GM21786 (cell line): ENCODE data around the gene CALML4.
"Not testable (repeated sequence)": the region's sequence is repeated elsewhere in the genome, so short reads cannot be mapped to it uniquely, and the experiment has no call there.

ENCODE experiments used
- ATAC-seq: cut with Tn5 transposase; IDR thresholded peaks from one replicate; pipeline ENCODE4 v1.9.1; 2021; ENCODE audit not compliant: unreplicated experiment

The CALML4 gene

DNA sequence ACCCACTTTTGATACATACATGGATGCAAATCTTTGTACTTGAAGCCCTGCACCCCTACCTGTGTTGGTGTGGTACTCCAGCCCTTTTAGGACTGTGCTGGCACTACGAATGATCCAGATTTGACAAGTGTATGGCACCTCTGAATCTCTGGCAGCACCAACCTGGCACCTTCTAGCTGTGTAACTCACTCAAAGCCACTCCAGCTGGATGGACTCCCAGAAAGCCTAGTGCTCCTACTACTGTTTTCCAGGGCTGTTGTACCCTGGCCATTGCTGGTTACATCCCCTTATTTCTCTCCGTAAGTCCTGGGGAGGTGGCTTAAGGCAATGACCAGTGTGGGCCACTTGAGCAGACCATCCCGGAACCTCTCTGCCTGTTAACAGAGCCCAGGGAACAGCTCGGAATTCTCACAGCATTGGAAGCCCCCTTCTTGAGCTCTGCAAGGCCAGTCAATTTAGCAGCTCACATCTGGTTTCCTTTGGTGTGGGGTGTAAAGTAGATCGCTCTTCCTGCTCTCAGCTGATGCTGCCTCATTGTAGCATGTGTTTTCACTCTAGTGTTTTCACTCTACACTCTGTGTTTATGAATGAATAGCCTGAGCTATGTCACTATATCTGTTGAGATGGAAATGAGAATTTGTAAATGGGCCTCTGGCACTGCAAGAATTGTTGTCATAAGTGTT lies 12.2 kb downstream of the CALML4 start:
- ATAC-seq = no peak

DNA sequence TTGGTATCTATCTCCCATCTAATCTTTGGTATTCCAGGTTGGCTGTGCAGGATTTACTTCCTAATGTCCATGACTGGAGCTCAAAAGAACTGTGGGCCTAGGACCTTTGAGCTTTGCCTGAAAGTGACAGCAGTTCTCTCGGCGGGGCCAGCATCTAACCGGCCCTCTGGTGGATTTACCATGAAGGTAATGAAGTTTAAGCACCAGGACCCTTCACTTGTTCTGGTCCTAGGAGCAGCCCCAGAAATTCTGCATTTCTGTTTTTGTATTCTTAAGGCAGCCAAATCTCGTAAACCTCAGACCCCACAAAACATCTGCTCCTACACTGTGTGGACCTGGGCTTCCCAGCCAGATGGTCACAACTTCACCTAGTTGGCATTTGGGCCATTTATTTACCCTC lies 13.0 kb downstream of the CALML4 start:
- ATAC-seq = no peak

DNA sequence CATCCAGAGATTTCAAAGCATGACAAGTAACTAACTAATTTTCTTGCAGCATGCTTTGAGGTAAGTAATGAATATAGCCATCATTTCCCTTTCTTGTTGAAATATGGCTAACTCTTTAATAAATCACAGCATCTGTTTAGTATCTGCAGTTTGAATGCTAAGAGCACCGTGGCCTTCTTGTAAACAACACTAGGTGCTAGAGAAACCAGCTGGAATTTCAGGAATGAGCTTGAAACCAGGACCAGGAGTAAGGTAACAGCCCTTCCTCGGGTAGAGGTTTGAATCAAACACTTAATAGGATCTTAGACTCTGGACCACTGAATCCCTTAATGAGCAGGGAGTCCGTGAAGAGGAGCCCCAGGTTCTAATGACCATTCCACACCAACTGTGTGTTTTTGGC lies 13.6 kb downstream of the CALML4 start:
- ATAC-seq = no peak

DNA sequence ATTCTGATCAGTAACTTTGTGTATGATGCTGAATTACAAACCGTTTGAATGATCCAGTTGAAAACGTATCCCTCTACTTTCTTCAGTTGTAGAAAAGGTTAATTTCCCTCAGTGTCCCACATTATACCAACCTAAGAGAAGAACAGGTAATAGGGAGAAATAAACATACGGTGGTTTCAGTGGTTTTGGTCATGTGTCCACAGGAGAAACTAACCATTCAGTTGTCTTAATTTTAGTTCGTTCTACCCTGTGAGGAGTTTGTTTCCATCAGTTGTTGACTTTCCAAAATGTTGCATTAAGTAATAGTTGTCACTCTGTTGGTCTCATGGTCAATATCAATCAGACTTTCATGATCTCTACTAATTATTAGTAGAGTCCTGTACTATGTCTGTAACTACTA lies 15.1 kb downstream of the CALML4 start:
- ATAC-seq = no peak

DNA sequence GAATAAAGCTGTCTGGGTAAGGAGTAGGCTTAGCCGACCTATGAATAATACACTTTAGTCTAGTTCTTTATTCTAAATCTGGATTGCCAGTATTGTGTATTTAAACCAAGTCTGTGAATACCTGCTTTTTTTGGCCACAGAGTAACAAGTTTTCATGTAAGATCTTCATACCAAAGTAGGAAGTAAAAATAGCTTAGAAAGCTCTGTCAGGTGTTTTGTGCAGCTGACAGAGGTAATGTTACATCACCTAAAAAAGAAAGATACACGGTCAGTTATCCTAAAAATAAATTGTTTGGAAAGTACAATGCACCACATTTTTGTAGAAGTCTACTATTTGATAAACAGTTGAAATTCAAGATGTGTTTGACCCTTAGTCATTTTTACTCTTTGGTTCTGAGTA lies 16.5 kb downstream of the CALML4 start:
- no peak for ATAC-seq

DNA sequence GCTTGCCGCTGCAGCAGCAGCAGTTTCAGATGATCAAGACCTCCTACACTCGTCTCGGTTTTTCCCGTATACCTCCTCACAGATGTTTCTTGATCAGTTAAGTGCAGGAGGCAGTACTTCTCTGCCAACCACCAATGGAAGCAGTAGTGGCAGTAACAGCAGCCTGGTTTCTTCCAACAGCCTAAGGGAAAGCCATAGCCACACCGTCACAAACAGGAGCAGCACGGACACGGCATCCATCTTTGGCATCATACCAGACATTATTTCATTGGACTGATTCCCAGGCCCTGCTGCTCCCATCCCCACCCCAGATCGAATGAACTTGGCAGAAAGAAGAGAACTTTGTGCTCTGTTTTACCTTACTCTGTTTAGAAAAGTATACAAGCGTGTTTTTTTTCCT lies 17.6 kb downstream of the CALML4 start:
- no peak for ATAC-seq

DNA sequence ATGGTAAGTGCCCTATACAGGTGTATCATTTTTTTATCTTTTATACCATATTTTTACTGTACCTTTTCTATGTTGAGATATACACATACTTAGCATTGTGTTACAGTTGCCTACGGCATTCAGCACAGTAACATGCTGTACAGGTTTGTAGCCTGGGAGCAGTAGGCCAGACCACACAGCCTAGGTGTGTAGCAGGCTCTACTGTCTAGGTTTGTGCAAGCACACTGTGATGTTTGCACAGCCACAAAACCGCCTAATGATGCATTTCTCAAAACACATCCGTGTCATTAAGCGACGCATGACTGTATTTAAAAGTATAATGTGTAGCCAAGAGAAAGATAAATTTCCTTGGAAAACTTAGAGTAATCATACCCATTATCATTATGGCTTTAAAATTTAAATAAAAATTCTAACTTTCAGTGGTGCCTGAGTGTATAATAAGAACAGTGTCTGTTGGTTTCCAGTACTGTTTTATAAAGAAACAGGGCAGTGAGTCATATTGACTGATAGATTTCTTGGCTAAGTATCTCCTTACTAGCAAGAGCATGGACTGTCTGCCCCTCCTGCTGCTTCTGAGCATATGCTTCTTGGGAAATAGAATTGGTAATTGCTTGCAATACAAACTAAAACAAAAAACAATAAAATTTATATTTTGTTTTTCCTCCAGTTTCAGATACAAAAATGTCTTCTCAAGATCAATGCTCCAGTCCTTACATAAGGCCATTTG lies 18.3 kb downstream of the CALML4 start:
- no peak for ATAC-seq

DNA sequence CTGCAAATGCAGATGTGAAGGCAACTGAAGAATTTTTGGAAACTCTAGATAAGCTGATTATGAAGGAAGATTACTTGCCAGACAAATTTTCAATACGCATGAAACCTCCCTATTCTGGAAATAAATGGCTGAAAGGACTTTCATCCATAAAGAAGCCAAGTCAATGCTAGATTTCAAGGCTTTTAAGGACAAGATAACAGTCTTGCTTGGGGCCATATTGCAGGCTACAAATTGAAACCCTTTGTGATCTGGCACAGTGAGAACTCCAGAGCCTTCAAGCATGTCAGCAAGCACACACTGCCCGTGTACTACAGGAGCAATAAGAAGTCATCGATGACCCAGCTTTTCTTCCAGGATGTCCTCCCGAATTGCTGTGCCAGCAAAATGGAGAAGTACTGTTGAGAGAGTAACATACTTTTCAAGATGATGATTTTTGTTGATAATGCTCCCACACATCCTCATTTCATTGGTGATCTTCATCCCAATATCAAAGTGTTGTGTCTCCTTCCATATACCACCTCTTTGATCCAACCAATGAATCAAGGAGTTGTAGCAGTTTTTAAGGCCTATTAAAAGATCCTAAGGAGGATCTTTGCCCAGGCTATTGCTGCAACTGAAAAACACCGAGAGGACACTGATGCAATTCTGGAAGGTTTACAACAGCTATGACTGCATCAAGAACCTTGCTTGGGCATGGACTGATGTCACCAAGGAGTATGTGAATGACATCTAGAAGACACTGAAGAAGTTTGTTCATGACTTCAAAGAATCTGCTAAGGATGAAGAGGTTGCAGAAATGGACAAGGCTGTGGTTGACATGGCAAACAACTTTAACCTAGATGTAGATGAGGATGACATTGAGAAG lies 20.3 kb downstream of the CALML4 start:
- ATAC-seq = no peak

DNA sequence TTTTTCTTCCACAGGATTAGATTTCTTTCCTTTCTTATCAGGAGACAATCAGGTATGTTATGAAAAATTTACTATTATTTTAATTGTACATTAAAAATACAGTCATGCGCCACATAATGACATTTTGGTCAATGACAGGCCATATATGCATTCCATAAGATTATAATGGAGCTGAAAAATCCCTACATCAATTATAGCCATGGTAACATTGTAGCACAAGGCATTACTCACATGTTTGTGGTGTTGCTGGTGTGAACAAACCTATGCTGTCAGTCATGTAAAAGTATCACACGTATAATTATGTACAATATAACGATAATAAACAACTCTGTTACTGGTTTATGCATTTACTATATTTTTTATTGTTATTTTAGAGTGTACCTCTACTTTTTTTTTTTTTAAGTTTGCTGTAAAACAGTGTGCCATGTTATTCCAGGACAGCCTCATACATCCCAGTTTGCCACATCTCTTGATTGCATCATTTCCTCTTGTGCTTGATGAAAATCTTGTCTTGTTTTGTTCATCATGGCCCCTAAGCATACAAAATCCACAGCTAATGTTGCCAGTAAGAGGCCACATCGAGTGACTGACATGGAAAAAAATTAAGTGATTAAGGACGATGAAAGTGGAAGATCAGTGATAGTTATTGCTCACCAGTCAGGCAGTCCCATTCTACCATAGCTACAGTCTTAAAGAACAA lies 21.4 kb downstream of the CALML4 start:
- no peak for ATAC-seq

DNA sequence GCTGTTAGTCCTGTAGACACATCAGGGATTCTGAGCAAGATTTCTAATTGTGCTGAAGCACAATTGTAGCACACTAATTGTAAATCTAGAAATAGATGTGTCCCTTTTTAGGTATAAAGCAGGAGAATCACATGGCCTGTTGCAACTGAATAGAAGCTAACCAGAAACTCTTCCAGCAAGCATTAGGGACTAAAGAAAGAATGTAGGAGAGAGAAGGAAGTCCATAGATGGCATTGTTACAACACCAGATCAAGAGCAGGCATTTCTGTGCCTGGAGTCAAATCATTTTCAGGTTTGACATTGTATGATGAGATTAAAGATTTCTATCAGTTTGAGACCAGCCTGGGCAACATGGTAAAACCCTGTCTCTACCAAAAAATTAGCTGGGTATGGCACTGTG lies 27.4 kb downstream of the CALML4 start:
- no peak for ATAC-seq

DNA sequence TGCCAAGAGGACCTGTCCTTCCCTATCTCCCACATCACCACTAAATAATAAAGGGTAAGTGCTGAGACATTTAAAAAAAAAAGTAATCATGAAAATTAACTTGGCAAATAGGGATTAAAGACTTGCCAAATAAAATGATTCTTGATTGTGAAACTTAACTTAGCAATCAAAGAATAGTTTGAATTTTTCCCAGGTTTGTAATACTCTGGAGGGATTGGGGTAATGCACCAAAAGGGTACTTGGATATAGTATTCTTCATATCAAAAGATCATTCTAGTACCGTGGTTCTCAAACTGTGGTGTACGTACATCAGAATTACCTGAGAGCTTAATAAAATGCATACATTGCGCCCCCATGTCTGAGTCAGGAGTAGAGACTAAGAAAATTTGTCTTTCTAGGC lies 28.5 kb downstream of the CALML4 start:
- ATAC-seq = no peak

DNA sequence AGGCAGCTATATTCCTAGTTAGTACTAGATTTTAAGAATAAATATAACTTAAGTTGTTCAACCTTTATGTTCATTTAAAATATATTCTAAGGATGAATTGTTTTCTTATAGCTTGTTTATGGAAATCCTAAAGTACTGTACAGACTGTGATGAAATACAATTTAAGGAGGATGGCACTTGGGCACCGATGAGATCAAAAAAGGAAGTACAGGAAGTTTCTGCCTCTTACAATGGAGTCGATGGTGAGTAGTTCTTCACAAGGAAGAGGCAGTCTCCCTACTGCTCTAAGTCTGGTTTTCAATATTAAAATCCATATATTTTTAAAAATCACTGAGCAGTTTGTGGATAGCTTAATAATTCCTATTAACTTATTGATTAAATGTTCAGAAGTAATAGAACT lies 29.6 kb downstream of the CALML4 start:
- no peak for ATAC-seq

DNA sequence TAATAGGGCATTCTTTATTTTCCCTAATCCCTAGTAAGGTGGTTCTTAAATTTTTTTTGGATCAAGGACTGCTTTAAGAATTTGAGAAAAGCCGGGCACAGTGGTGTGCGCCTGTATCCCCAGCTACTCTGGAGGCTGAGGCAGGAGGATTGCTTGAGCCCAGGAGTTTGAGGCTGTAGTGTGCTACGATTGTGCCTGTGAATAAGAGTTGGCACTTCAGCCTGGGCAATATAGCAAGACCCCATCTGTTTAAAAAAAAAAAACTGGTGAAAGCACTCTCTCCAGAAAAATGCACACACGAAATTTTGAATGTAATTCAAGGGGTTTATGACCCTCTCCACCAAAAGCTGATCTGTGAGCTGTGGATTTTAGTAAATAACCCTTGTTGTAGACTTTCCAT lies 32.0 kb downstream of the CALML4 start:
- no peak for ATAC-seq

DNA sequence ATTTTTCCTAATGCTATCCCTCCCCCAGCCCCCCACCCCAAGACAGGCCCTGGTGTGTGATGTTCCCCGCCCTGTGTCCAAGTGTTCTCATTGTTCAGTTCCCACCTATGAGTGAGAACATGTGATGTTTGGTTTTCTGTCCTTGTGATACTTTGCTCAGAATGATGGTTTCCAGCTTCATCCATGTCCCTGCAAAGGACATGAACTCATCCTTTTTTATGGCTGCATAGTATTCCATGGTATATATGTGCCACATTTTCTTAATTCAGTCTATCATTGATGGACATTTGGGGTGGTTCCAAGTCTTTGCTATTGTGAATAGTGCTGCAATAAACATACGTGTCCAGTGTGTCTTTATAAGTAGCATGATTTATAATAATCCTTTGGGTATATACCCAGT lies 33.1 kb downstream of the CALML4 start:
- not testable (repeated sequence) for ATAC-seq

DNA sequence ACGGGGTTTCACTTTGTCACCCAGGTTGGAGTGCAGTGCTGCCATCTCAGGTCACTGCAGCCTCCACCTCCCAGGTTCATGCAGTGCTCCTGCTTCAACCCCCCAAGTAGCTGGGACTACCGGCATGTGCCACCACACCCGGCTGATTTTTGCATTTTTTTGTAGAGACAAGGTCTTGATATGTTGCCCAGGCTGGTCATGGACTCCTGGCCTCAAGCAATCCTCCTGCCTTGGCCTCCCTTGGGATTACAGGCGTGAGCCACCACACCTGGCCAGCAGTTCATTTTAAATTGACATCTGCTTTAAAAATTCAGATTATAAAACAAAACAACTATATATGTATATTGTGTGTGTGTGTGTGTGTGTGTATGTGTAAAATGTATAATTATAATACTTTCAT lies 38.3 kb downstream of the CALML4 start:
- no peak for ATAC-seq

DNA sequence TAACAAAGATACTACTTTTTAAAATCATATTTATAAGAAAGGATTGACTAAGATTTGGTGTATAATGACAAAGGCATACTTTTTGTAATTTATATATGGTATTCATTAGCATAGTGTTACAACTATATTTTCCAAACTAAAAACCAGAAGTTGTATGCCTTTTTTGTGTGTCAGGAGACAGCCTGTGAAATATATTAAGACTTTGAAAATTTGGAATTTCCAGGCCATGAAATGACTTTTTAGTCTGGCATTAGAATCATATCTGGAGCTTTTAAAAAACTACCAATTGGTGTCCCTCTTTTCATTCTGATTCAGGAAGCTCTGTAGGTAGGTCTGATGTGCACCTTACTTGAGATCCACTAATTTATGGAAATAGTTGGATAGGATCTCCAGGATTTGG lies 41.9 kb downstream of the CALML4 start:
- ATAC-seq = no peak

DNA sequence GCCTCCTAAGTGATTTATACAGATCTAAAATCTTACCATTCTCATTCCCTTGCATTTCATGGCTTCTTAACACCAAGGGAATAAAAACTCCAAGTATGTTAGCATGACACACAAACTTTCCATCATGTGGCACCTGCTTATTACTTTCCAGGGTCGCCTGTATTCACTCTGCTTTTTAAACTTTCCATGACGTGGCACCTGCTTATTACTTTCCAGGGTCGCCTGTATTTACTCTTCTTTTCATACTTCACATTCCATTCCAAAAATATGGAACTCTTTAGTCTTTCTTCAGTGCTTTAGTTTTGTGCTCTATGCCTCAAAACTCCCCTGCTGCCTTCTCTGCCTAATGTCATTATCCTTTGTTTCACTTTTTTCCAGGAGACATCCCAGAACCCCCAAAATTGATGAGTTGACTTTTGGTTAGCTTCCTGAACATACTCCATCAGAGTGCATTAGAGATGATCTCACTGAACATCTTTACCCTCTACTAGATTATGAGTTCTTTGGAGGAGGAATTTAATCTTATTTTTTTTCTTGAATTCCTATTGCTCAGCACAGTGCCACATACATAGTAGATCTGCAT lies 47.0 kb downstream of the CALML4 start:
- ATAC-seq = no peak

DNA sequence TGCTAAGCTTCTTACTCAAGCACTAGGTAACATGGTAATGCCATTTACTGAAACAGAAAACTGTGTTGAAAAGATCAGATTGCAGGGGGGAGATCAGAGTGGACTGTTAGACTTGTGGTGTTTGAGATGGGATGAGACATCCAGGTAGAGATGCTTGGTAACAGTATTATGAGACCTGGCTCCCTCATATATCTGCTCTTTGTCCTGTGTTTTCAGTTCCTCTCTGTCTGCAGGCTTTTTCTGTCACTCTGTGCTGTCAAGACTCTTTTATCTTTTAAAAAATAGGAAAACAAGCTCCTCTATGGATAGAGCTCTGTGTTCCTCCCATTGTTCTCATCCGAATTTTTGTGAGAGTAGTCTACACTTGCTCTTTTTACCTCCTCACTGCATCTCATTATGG lies 48.1 kb downstream of the CALML4 start:
- no peak for ATAC-seq

DNA sequence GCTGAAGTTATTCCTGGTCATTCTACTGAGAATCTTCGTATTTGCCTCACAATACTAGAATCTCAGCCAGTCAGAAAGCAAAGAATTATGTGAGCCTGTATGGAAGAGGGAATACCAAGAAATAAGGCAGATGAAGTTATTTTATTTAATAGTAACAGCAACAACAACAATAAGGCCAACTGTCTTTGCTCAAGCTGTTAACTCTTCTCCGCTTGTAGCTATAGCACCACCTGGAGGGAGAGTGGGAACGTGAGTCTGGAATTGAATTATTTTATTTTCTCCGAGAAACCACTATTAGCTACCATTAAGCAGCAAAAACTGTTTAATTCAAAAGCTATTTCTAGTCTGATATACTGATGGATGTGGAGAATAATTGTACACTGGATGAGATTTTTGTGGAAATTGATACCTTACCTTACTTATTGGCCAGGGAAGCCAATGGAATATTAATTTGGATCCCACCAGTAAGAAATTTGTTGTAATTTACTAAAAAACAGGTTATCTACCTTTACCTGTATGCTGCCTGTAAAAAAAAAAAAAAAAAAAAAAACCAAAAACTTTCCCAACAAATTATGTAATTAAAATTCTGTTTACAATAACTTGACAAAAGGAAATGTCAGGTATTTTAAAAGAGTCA lies 50.1 kb downstream of the CALML4 start:
- ATAC-seq = no peak

DNA sequence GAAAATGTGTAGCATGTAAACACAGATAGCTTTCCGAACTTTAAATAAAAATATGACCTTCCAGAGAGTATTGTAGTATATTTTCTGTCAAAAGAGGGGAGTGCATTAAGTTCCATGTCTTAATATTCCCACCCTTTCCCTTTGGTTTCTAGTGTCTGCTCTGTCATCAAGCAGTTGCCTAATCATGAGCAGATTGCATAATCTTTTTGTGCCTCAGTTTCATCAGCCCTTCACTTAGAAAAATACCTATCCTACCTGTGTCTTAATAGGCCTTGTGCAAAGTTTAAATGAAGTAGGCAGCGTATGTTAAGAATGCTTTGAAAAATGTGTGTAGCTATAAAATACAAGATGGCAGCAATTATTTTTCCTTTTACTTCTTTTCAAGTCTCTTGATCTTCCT lies 52.8 kb downstream of the CALML4 start:
- no peak for ATAC-seq

DNA sequence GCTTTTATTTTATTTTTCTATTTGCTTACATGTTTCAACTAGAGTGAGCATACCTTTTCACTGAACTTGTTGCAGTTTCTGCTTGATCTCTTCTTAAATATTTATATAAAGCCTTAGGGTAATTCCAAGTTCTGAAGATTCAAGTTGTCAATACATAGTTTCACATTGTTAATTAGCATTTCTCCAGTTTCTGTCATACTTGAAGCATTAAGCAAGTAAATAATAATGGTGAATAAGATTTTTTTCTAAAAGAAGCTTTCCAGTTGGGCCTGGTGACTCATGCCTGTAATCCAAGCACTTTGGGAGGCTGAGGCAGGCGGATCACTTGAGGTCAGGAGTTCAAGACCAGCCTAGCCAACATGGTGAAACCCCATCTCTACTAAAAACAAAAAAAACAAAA lies 53.9 kb downstream of the CALML4 start:
- no peak for ATAC-seq
